H9 (cell line): ENCODE data around the gene MT3. TPM values are rescaled to one million over a fixed set of nuclear protein-coding genes. Genes with fewer than 3 reads are reported as not detected.

Source experiments
- DNase-seq: peaks from one replicate; pipeline ENCODE4 v3.0.0-alpha.2; 2017
- H2AFZ ChIP-seq: one replicate; pipeline ENCODE4 v1.6.1; 2013; ENCODE audit warnings: mild to moderate bottlenecking, low read length, control low read depth, moderate library complexity
- H2AK5ac ChIP-seq: 2 replicates; pipeline ENCODE4 v1.6.1; 2013; ENCODE audit warnings: low read length, control low read depth, mixed read lengths; ENCODE audit not compliant: insufficient read length
- H2BK120ac ChIP-seq: one replicate; pipeline ENCODE4 v1.6.1; 2013; ENCODE audit warnings: low read depth, mild to moderate bottlenecking, low read length, control low read depth, inconsistent platforms; ENCODE audit not compliant: poor library complexity, severe bottlenecking
- H2BK12ac ChIP-seq: 2 replicates; pipeline ENCODE4 v1.6.1; 2013; ENCODE audit warnings: low read length, control low read depth, mixed read lengths, low read depth; ENCODE audit not compliant: insufficient read length
- H2BK15ac ChIP-seq: 2 replicates; pipeline ENCODE4 v1.6.1; 2013; ENCODE audit warnings: low read depth, low read length, control low read depth
- H2BK20ac ChIP-seq: one replicate; pipeline ENCODE4 v1.6.1; 2013; ENCODE audit warnings: low read depth, mild to moderate bottlenecking, low read length, control low read depth, inconsistent platforms; ENCODE audit not compliant: poor library complexity, severe bottlenecking
- H2BK5ac ChIP-seq: 2 replicates; pipeline ENCODE4 v1.6.1; 2013; ENCODE audit warnings: low read length, control low read depth, mixed read lengths; ENCODE audit not compliant: insufficient read length
- H3K14ac ChIP-seq: 2 replicates; pipeline ENCODE4 v1.6.1; 2013; ENCODE audit warnings: low read length, control low read depth; ENCODE audit not compliant: insufficient read depth
- H3K18ac ChIP-seq: 2 replicates; pipeline ENCODE4 v1.6.1; 2013; ENCODE audit warnings: low read depth, mild to moderate bottlenecking, mixed read lengths, low read length, control low read depth; ENCODE audit not compliant: insufficient read length
- H3K23ac ChIP-seq: 2 replicates; pipeline ENCODE4 v1.6.1; 2013; ENCODE audit warnings: low read length, control low read depth, mixed read lengths, low read depth; ENCODE audit not compliant: insufficient read length
- H3K23me2 ChIP-seq: 2 replicates; pipeline ENCODE4 v1.6.1; 2013; ENCODE audit warnings: low read depth, mild to moderate bottlenecking, mixed read lengths, low read length, control low read depth; ENCODE audit not compliant: insufficient read length, poor library complexity, severe bottlenecking
- H3K27ac ChIP-seq: 2 replicates; pipeline ENCODE4 v1.5.1; 2013; ENCODE audit warnings: low read length, control low read depth, mixed read lengths, low read depth; ENCODE audit not compliant: insufficient read length
- H3K27me3 ChIP-seq: 2 replicates; pipeline ENCODE4 v1.6.1; 2013; ENCODE audit warnings: low read length, control low read depth, inconsistent platforms; ENCODE audit not compliant: insufficient read depth
- H3K4ac ChIP-seq: 2 replicates; pipeline ENCODE4 v1.6.1; 2013; ENCODE audit warnings: low read depth, mild to moderate bottlenecking, control low read depth, inconsistent platforms, low read length, moderate library complexity
- H3K4me1 ChIP-seq: 2 replicates; pipeline ENCODE4 v1.6.1; 2013; ENCODE audit warnings: low read length, control low read depth, inconsistent platforms; ENCODE audit not compliant: insufficient read depth
- H3K4me2 ChIP-seq: 2 replicates; pipeline ENCODE4 v1.6.1; 2013; ENCODE audit warnings: low read length, control low read depth, mixed read lengths; ENCODE audit not compliant: insufficient read length, insufficient read depth
- H3K56ac ChIP-seq: 2 replicates; pipeline ENCODE4 v1.6.1; 2013; ENCODE audit warnings: low read depth, mild to moderate bottlenecking, mixed read lengths, low read length, control low read depth; ENCODE audit not compliant: insufficient read length
- H3K79me1 ChIP-seq: 2 replicates; pipeline ENCODE4 v1.6.1; 2013; ENCODE audit warnings: low read depth, mild to moderate bottlenecking, moderate library complexity, low read length, control low read depth, inconsistent platforms; ENCODE audit not compliant: insufficient read depth, poor library complexity, severe bottlenecking
- H3K79me2 ChIP-seq: 2 replicates; pipeline ENCODE4 v1.6.1; 2013; ENCODE audit warnings: low read length, control low read depth, inconsistent platforms; ENCODE audit not compliant: insufficient read depth
- H3K9ac ChIP-seq: 2 replicates; pipeline ENCODE4 v1.6.1; 2013; ENCODE audit warnings: low read length, control low read depth, mixed read lengths; ENCODE audit not compliant: insufficient read length; ENCODE audit errors: extremely low read depth
- H3K9me3 ChIP-seq: one replicate; pipeline ENCODE4 v1.6.1; 2013; ENCODE audit warnings: low read depth, low read length, inconsistent platforms; ENCODE audit not compliant: control insufficient read depth
- H3T11ph ChIP-seq: one replicate; pipeline ENCODE4 v1.6.1; 2013; ENCODE audit warnings: mild to moderate bottlenecking, low read length, control low read depth, inconsistent platforms
- H4K20me1 ChIP-seq: one replicate; pipeline ENCODE4 v1.6.1; 2013; ENCODE audit not compliant: control insufficient read depth, insufficient read length, insufficient read depth
- H4K5ac ChIP-seq: 2 replicates; pipeline ENCODE4 v1.6.1; 2013; ENCODE audit warnings: low read depth, mild to moderate bottlenecking, mixed read lengths, low read length, control low read depth; ENCODE audit not compliant: insufficient read length
- H4K8ac ChIP-seq: replicated peaks from 2 replicates; pipeline ENCODE4 v1.6.1; 2013; ENCODE audit warnings: low read length, control low read depth, mixed read lengths, low read depth; ENCODE audit not compliant: insufficient read length
- H4K91ac ChIP-seq: 2 replicates; pipeline ENCODE4 v1.6.1; 2013; ENCODE audit warnings: low read depth, mild to moderate bottlenecking, moderate library complexity, mixed read lengths, low read length, control low read depth; ENCODE audit not compliant: insufficient read length
- H3K27ac Mint-ChIP-seq, 3 experiments: 2 replicates in 2 of 3; 3 replicates in 1 of 3; pipeline ENCODE4 v1.8.0; 2020 to 2021; ENCODE audit warnings: mixed read lengths in 3 of 3, mild to moderate bottlenecking in 1 of 3, moderate library complexity in 1 of 3
- H3K27me3 Mint-ChIP-seq: 2 replicates; pipeline ENCODE4 v1.8.0; 2021; ENCODE audit warnings: low read depth, mild to moderate bottlenecking, moderate library complexity, mixed read lengths
- H3K36me3 Mint-ChIP-seq, 3 experiments: 2 replicates in 2 of 3; 3 replicates in 1 of 3; pipeline ENCODE4 v1.8.0; 2020 to 2021; ENCODE audit warnings: low read depth in 3 of 3, mixed read lengths in 3 of 3; ENCODE audit not compliant: insufficient read depth in 1 of 3
- H3K4me1 Mint-ChIP-seq, 2 experiments: 2 replicates each; pipeline ENCODE4 v1.8.0; 2020; ENCODE audit warnings: mixed read lengths in 2 of 2
- H3K4me3 Mint-ChIP-seq, 2 experiments: 2 replicates in 1 of 2; 3 replicates in 1 of 2; pipeline ENCODE4 v1.8.0; 2020 to 2021; ENCODE audit warnings: mild to moderate bottlenecking in 2 of 2, mixed read lengths in 2 of 2, moderate library complexity in 1 of 2
- H3K9me3 Mint-ChIP-seq, 2 experiments: 2 replicates in 1 of 2; 3 replicates in 1 of 2; pipeline ENCODE4 v1.8.0; 2020; ENCODE audit warnings: mild to moderate bottlenecking in 2 of 2, mixed read lengths in 2 of 2, moderate library complexity in 1 of 2
- CTCF ChIP-seq: fragments of 200-600 bp; sonication (generic); conservative IDR thresholded peaks from 3 replicates; pipeline ENCODE4 v1.8.0; 2021; ENCODE audit warnings: antibody characterized with exemption, mild to moderate bottlenecking
- WGBS: extraction: QIAGEN DNeasy Blood & Tissue Kit; methylation state at CpG from one replicate; pipeline ENCODE4 v1.1.7; 2013; ENCODE audit warnings: missing lambda C conversion rate, low lambda C conversion rate, mixed read lengths; ENCODE audit not compliant: insufficient read length; ENCODE audit errors: extremely low coverage; 5-methylcytosine and 5-hydroxymethylcytosine counted together
- total RNA-seq: library from RNA; stranded (reverse); gene quantifications from 2 replicates; pipeline ENCODE4 v1.2.1, GENCODE V29; 2021

Gene MT3
- total RNA-seq, 1 experiment from 2014 or later, result not detected

GRCh38 chr16:56635441-56635967, 46.2 kb downstream of the MT3 start:
- H3K23me2 ChIP-seq, result peaks cover 13% of the 10 kb centered on the region
- no peaks in the 10 kb centered on the region for H3K79me2 ChIP-seq
- peak; percentile 38 for DNase-seq
- H4K91ac ChIP-seq, result no peak overlapping the region
- H3K36me3 Mint-ChIP-seq, result no peaks in the 10 kb centered on the region; a peak in 1 of 7 replicates
- no CpG with 5 or more reads among the region's 40 CpGs for WGBS
- no peak overlapping the region for H4K8ac ChIP-seq
- peak overlapping the region; percentile 43 to 81; a peak in 4 of 5 replicates for H3K4me3 Mint-ChIP-seq
- H2BK15ac ChIP-seq, result no peak overlapping the region
- H3K18ac ChIP-seq, result no peak overlapping the region
- no peaks in the 10 kb centered on the region for H3K79me1 ChIP-seq
- no peak overlapping the region for H3K9ac ChIP-seq
- H2AFZ ChIP-seq, result no peak overlapping the region
- H3K27me3 Mint-ChIP-seq, result peaks cover 100% of the 10 kb centered on the region
- no peak overlapping the region for H2BK12ac ChIP-seq
- peaks cover 98% of the 10 kb centered on the region for H3K27me3 ChIP-seq
- no peak overlapping the region for H4K5ac ChIP-seq
- peaks cover 0 to 12% of the 10 kb centered on the region in 2 experiments; a peak in 2 of 5 replicates for H3K9me3 Mint-ChIP-seq
- H3K27ac ChIP-seq, result no peak overlapping the region
- H3K56ac ChIP-seq, result no peak overlapping the region
- H3K14ac ChIP-seq, result no peak overlapping the region; the same call in 1 of the 2 replicates
- no peaks in the 10 kb centered on the region for H4K20me1 ChIP-seq
- no peaks in the 10 kb centered on the region for H3K9me3 ChIP-seq
- H2BK5ac ChIP-seq, result no peak overlapping the region
- TF ChIP-seq CTCF, result no peak
- H3K27ac Mint-ChIP-seq, result no peak overlapping the region
- no peak overlapping the region for H2AK5ac ChIP-seq
- no peaks in the 10 kb centered on the region for H3K4me1 ChIP-seq
- no peak overlapping the region for H3K23ac ChIP-seq
- H2BK120ac ChIP-seq, result no peak overlapping the region
- no peak overlapping the region for H3K4ac ChIP-seq
- H3K4me2 ChIP-seq, result peak overlapping the region; percentile 60
- H3K4me1 Mint-ChIP-seq, result peaks cover 18 to 36% of the 10 kb centered on the region in 2 experiments
- H3T11ph ChIP-seq, result no peak overlapping the region
- no peak overlapping the region for H2BK20ac ChIP-seq
